OCI-LY1 (cell line): Measurements from ENCODE around the gene COMP.

Experiments used
- H2AFZ ChIP-seq: fragments of 200-600 bp; sonication (generic), shearing (Covaris generic); 2 replicates; pipeline ENCODE4 v1.6.0; 2014; ENCODE audit warnings: antibody characterized with exemption, mild to moderate bottlenecking, low read length
- H3F3A ChIP-seq: fragments of 200-600 bp; sonication (generic), shearing (Covaris generic); 2 replicates; pipeline ENCODE4 v1.6.0; 2014; ENCODE audit warnings: mild to moderate bottlenecking, antibody characterized with exemption, low read length, moderate library complexity; ENCODE audit not compliant: insufficient read depth
- H3K27ac ChIP-seq: fragments of 200-600 bp; sonication (generic); 2 replicates; pipeline ENCODE4 v1.5.1; 2014; ENCODE audit warnings: low read length, mixed run types, mild to moderate bottlenecking, low read depth; ENCODE audit not compliant: poor library complexity, severe bottlenecking
- H3K27me3 ChIP-seq: fragments of 200-600 bp; sonication (generic); 2 replicates; pipeline ENCODE4 v1.6.0; 2014; ENCODE audit warnings: antibody characterized with exemption, mild to moderate bottlenecking, low read length, moderate library complexity; ENCODE audit not compliant: insufficient read depth
- H3K36me3 ChIP-seq: fragments of 200-600 bp; sonication (generic); 2 replicates; pipeline ENCODE4 v1.6.1; 2014; ENCODE audit warnings: mild to moderate bottlenecking, antibody characterized with exemption, low read length, moderate library complexity, mixed read lengths; ENCODE audit not compliant: insufficient read depth
- H3K4me1 ChIP-seq: fragments of 200-600 bp; sonication (generic); 2 replicates; pipeline ENCODE4 v1.5.1; 2014; ENCODE audit warnings: mild to moderate bottlenecking, low read length, moderate library complexity; ENCODE audit not compliant: insufficient read depth, severe bottlenecking
- H3K4me2 ChIP-seq: fragments of 200-600 bp; sonication (generic), shearing (Covaris generic); 2 replicates; pipeline ENCODE4 v1.6.1; 2014; ENCODE audit warnings: low read length
- H3K4me3 ChIP-seq: fragments of 200-600 bp; sonication (generic); 2 replicates; pipeline ENCODE4 v1.5.1; 2014; ENCODE audit warnings: low read length, low read depth, mild to moderate bottlenecking, mixed read lengths; ENCODE audit not compliant: poor library complexity, severe bottlenecking
- H3K79me2 ChIP-seq: fragments of 200-600 bp; shearing (Covaris generic); 2 replicates; pipeline ENCODE4 v1.6.1; 2016; ENCODE audit warnings: mixed run types, low read length, mixed read lengths; ENCODE audit not compliant: insufficient read depth
- H3K9ac ChIP-seq: fragments of 200-600 bp; sonication (generic), shearing (Covaris generic); 2 replicates; pipeline ENCODE4 v1.6.1; 2014; ENCODE audit warnings: mild to moderate bottlenecking, low read length, mixed read lengths
- H3K9me2 ChIP-seq: fragments of 200-600 bp; sonication (generic), shearing (Covaris generic); 2 replicates; pipeline ENCODE4 v1.6.1; 2014; ENCODE audit warnings: low read depth, mild to moderate bottlenecking, low read length, mixed read lengths
- H3K9me3 ChIP-seq: fragments of 200-600 bp; shearing (Covaris generic); 2 replicates; pipeline ENCODE4 v1.6.1; 2014; ENCODE audit warnings: low read length, mixed read lengths
- H4K20me1 ChIP-seq: fragments of 200-600 bp; sonication (generic), shearing (Covaris generic); 2 replicates; pipeline ENCODE4 v1.6.0; 2016; ENCODE audit warnings: mild to moderate bottlenecking, low read length; ENCODE audit not compliant: insufficient read depth
- CTCF ChIP-seq: fragments of 200-600 bp; sonication (generic), shearing (Covaris generic); IDR thresholded peaks from 2 replicates; pipeline ENCODE4 v1.5.1; 2017; ENCODE audit warnings: mild to moderate bottlenecking, antibody characterized with exemption, low read length, moderate library complexity, mixed read lengths
- EZH2 ChIP-seq: fragments of 200-600 bp; sonication (generic), shearing (Covaris generic); IDR thresholded peaks from 2 replicates; pipeline ENCODE4 v1.8.0; 2017; ENCODE audit warnings: borderline replicate concordance, mixed run types, mild to moderate bottlenecking, antibody characterized with exemption, low read length, moderate library complexity, mixed read lengths

The COMP gene

GRCh38 chr19:18799389-18799970 lies 8.4 kb upstream of the COMP start:
- Histone ChIP-seq H4K20me1 (no peaks in the 10 kb centered on the region), H3K9ac (no peak overlapping the region), H3K4me1 (no peaks in the 10 kb centered on the region), H3K79me2 (no peaks in the 10 kb centered on the region), H2AFZ (no peak overlapping the region), H3K4me3 (no peak overlapping the region), H3K27ac (no peak overlapping the region), H3K4me2 (no peak overlapping the region), H3K9me3 (no peaks in the 10 kb centered on the region), H3K36me3 (no peaks in the 10 kb centered on the region), H3F3A (no peaks in the 10 kb centered on the region), H3K9me2 (no peaks in the 10 kb centered on the region), H3K27me3 (no peaks in the 10 kb centered on the region; the same call in 1 of the 2 replicates)
- TF ChIP-seq EZH2 (no peak), CTCF (no peak)

- H3K9ac ChIP-seq, result no peak overlapping the region
- H3K4me1 ChIP-seq, result no peaks in the 10 kb centered on the region
- no peak overlapping the region for H3K4me3 ChIP-seq
- no peaks in the 10 kb centered on the region for H3K36me3 ChIP-seq
- no peaks in the 10 kb centered on the region for H3F3A ChIP-seq
- H3K79me2 ChIP-seq, result no peaks in the 10 kb centered on the region
- H2AFZ ChIP-seq, result no peak overlapping the region
- H3K4me2 ChIP-seq, result no peak overlapping the region
- no peaks in the 10 kb centered on the region for H3K9me3 ChIP-seq
- no peaks in the 10 kb centered on the region for H3K27me3 ChIP-seq
- TF ChIP-seq EZH2 (no peak), CTCF (no peak)
- no peaks in the 10 kb centered on the region for H3K9me2 ChIP-seq
- no peak overlapping the region for H3K27ac ChIP-seq
- no peaks in the 10 kb centered on the region for H4K20me1 ChIP-seq
These were observed 7.6 kb upstream of the COMP start for GRCh38 chr19:18798384-18799352.

GRCh38 chr19:18796239-18796638 lies 5.1 kb upstream of the COMP start:
- no peaks in the 10 kb centered on the region for H3K79me2 ChIP-seq
- H3K36me3 ChIP-seq, result no peaks in the 10 kb centered on the region
- H3K4me1 ChIP-seq, result no peaks in the 10 kb centered on the region
- H2AFZ ChIP-seq, result no peak overlapping the region
- H3F3A ChIP-seq, result no peaks in the 10 kb centered on the region
- no peak overlapping the region for H3K27ac ChIP-seq
- H3K9me2 ChIP-seq, result no peaks in the 10 kb centered on the region
- no peak overlapping the region for H3K4me3 ChIP-seq
- no peaks in the 10 kb centered on the region for H3K9me3 ChIP-seq
- H3K9ac ChIP-seq, result no peak overlapping the region
- peaks cover 1% of the 10 kb centered on the region; the same call in 1 of the 2 replicates for H3K27me3 ChIP-seq
- H4K20me1 ChIP-seq, result no peaks in the 10 kb centered on the region
- no peak overlapping the region for H3K4me2 ChIP-seq
- TF ChIP-seq CTCF (no peak), EZH2 (no peak)
